ENCODE results near the gene MAP3K20.
"Not testable (repeated sequence)": the region's sequence is repeated elsewhere in the genome, so short reads cannot be mapped to it uniquely, and the experiment has no call there.

MAP3K20 gene

DNA sequence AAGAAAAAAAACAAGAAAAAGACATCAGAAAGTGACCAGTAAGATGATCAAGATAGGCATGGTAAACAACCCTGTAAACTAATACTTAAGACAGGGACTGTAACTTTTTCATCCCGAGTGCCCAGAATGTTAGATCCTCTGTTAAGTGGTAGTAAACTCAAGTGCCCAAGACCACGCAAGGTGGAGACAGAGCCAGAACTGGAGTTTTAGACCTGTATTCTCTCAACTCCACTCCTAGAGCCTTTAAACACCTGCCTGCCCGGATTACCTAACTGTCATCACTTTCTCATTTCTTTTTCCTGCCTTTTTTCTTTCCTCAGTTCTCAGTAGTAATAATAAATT, 203.9 kb downstream of the MAP3K20 start:
- DNase-seq (ENCODE audit: low read depth): no peak
- no peak overlapping the region for H3K4me3 ChIP-seq (ENCODE audit: low read depth, low read length)
- TF ChIP-seq, protein P1, sequence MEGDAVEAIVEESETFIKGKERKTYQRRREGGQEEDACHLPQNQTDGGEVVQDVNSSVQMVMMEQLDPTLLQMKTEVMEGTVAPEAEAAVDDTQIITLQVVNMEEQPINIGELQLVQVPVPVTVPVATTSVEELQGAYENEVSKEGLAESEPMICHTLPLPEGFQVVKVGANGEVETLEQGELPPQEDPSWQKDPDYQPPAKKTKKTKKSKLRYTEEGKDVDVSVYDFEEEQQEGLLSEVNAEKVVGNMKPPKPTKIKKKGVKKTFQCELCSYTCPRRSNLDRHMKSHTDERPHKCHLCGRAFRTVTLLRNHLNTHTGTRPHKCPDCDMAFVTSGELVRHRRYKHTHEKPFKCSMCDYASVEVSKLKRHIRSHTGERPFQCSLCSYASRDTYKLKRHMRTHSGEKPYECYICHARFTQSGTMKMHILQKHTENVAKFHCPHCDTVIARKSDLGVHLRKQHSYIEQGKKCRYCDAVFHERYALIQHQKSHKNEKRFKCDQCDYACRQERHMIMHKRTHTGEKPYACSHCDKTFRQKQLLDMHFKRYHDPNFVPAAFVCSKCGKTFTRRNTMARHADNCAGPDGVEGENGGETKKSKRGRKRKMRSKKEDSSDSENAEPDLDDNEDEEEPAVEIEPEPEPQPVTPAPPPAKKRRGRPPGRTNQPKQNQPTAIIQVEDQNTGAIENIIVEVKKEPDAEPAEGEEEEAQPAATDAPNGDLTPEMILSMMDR (IDR thresholded peaks at IDR 0.05; ENCODE audit: low read depth, low read length, missing control alignments): no peak

DNA sequence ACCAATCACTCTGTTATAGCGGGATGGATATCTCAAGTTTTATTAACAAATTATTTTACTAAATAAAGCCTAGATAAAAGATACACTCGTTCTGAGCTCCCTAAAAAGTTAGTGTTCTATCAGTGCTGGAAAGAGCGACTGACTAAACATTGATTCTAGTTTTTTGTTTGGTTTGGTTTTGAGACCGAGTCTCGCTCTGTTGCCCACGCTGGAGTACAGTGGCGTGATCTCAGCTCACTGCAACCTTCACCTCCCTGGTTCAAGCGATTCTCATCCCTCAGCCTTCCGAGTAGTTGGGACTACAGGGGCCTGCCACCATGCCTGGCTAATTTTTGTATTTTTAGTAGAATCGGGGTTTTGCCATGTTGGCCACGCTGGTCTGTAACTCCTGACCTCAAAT, 205.2 kb downstream of the MAP3K20 start:
- TF ChIP-seq, protein P1 (IDR thresholded peaks at IDR 0.05; ENCODE audit: low read depth, low read length, missing control alignments): no peak
- H3K4me3 ChIP-seq (ENCODE audit: low read depth, low read length): no peak overlapping the region
- DNase-seq (ENCODE audit: low read depth): no peak

DNA sequence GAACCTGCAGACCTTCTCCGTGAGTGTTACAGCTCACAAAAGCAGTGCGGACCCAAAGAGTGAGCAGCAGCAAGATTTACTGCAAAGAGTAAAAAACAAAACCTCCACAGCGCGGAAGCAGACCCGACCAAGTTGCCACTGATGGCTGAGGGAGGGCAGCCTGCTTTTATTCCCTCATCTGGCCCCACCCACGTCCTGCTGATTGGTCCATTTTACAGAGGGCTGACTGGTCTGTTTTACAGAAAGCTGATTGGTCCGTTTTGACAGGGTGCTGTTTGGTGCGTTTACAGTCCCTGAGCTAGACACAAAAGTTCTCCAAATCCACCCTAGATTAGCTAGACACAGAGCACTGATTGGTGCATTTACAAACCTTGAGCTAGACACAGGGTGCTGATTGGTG, 206.3 kb downstream of the MAP3K20 start:
- DNase-seq (ENCODE audit: low read depth); H3K4me3 ChIP-seq (ENCODE audit: low read depth, low read length): not testable (repeated sequence)

DNA sequence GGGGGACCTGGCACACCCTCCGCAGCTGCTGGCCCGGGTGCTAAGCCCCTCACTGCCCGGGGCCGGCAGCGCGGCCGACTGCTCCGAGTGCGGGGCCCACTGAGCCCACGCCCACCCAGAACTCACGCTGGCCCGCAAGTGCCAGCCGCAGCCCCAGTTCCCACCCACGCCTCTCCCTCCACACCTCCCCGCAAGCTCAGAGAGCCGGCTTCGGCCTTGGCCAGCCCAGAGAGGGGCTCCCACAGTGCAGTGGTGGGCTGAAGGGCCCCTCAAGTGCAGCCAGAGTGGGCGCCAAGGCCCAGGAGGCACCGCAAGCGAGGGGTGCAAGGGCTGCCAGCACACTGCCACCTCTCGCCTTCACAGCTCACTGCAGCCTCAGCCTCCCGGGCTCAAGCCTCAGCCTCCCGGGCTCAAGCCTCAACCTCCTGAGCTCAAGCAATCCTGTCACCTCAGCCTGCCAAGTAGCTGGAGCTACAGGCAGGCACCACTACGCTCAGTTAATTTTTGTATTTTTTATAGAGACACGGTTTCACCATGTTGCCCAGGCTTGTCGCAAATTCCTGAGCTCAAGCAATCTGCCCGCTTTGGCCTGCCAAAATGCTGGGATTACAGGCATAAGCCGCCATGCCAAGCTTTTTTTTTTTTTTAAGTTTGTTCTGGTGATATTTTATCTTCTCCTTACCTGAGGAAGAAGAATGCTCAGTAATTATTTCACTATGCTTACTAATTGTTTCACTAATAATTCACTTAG, 207.3 kb downstream of the MAP3K20 start:
- no peak for DNase-seq (ENCODE audit: low read depth)
- no peak overlapping the region for H3K4me3 ChIP-seq (ENCODE audit: low read depth, low read length)
- TF ChIP-seq, protein P1 (IDR thresholded peaks at IDR 0.05; ENCODE audit: low read depth, low read length, missing control alignments): no peak

DNA sequence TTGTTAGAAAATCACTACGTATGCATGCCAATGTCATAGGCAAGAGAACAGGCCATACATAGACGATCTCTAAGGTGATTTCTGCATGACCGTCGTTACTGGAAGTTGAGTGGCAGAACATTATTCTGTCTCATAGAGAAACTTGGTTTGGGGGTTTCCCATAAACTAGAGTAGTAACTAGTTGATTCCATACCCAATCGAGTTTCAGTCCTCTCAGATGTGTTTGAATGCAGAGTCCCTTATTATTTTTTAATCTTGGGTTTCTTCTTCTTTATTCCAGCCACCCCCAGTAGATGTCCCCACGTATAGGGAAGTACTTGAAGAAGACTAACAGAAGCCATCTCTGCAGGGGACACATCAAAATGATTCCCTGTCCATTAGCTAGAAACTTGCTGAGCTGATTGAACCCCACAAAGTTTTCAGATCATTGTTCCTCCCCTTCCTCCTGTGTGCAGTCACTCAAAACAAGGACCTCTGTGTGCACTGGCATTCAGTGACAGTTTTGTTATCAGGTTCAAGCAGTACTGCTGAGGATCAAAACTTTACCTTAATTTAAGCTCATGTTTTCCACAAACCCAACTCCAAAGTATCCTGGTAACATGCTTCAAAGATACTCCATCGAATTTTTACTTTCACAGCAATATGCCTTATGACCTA, 210.6 kb downstream of the MAP3K20 start:
- DNase-seq (ENCODE audit: low read depth): peak; percentile 30
- H3K4me3 ChIP-seq (ENCODE audit: low read depth, low read length): no peak overlapping the region
- TF ChIP-seq, protein P1 (IDR thresholded peaks at IDR 0.05; ENCODE audit: low read depth, low read length, missing control alignments): peak; percentile 22

DNA sequence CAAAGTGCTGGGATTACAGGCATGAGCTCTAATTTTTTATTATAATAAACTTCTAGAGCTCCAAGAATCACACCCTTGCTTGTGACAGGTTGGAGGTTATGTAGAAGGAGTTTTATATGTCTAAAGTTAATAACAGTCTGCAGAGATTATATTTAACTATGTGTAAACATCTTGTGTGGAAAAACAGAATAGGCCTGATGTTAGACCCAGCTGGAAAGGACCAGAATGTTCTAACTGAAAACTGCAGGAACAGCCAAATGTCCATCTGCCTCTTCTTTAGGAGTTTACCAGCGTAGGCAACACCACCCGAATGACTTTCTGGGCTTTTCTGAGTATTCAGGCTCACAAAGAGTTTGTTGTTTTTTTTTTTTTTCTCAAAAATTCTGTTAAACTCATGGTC, 211.9 kb downstream of the MAP3K20 start:
- TF ChIP-seq, protein P1 (IDR thresholded peaks at IDR 0.05; ENCODE audit: low read depth, low read length, missing control alignments): no peak
- H3K4me3 ChIP-seq (ENCODE audit: low read depth, low read length): no peak overlapping the region
- DNase-seq (ENCODE audit: low read depth): no peak

DNA sequence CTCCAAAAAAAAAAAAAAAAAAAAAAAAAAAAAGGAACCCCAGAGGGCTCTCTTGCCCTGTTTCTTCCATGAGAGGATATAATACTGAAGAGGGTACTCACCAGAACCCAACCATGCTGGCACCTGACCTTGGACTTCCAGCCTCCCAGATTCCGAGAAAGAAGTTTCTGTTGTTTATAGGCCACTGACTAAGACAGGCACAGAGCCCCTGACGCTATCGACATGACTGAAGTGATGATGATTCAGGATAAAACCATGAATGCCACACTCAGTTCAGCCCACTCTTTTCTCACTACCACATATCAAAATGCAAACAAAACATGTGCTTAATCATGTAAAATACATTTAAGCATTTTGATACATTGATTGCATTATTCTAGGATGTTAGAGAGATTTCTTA, 212.9 kb downstream of the MAP3K20 start:
- DNase-seq (ENCODE audit: low read depth): no peak
- TF ChIP-seq, protein P1 (IDR thresholded peaks at IDR 0.05; ENCODE audit: low read depth, low read length, missing control alignments): no peak
- no peak overlapping the region for H3K4me3 ChIP-seq (ENCODE audit: low read depth, low read length)

Measured in GM12864 (cell line).